Urinary bladder (tissue), 4 donors: ENCODE measurements around the gene CDT1. TPM values are rescaled to one million over a fixed set of nuclear protein-coding genes. Genes with fewer than 3 reads are reported as not detected.
"Not testable (repeated sequence)": the region's sequence is repeated elsewhere in the genome, so short reads cannot be mapped to it uniquely, and the experiment has no call there.

Experiments used
- DNase-seq: peaks from one replicate; pipeline ENCODE4 v3.0.0-alpha.2; 2015; ENCODE audit errors: extremely low spot score
- H3K27ac ChIP-seq: one replicate; pipeline ENCODE4 v1.5.1; 2013; ENCODE audit warnings: low read depth, mild to moderate bottlenecking, moderate library complexity
- H3K36me3 ChIP-seq: one replicate; pipeline ENCODE4 v1.6.1; 2013; ENCODE audit warnings: mild to moderate bottlenecking, moderate library complexity; ENCODE audit not compliant: insufficient read depth
- H3K4me1 ChIP-seq: one replicate; pipeline ENCODE4 v1.6.1; 2013; ENCODE audit warnings: mild to moderate bottlenecking, moderate library complexity; ENCODE audit not compliant: insufficient read depth
- H3K4me3 ChIP-seq: one replicate; pipeline ENCODE4 v1.5.1; 2013; ENCODE audit warnings: low read depth, low read length
- WGBS: extraction: QIAGEN DNeasy Blood & Tissue Kit; methylation state at CpG from one replicate; pipeline ENCODE4 v1.1.7; 2013; 5-methylcytosine and 5-hydroxymethylcytosine counted together
- polyA plus RNA-seq: library from polyadenylated mRNA; stranded (reverse); fragments of 200-250 nt; gene quantifications from one replicate; pipeline ENCODE4 v1.2.3, GENCODE V29; 2013
- total RNA-seq: library from RNA; depleted of rRNA; stranded (reverse); fragments of >200 nt; gene quantifications from one replicate; pipeline ENCODE4 v1.2.3, GENCODE V29; 2014
- donor health status: healthy with polysubstance abuse.
- donor health status: healthy.

Gene CDT1
- total and polyA plus RNA-seq, 2 donors, result 1.5 to 4.0 TPM

DNA sequence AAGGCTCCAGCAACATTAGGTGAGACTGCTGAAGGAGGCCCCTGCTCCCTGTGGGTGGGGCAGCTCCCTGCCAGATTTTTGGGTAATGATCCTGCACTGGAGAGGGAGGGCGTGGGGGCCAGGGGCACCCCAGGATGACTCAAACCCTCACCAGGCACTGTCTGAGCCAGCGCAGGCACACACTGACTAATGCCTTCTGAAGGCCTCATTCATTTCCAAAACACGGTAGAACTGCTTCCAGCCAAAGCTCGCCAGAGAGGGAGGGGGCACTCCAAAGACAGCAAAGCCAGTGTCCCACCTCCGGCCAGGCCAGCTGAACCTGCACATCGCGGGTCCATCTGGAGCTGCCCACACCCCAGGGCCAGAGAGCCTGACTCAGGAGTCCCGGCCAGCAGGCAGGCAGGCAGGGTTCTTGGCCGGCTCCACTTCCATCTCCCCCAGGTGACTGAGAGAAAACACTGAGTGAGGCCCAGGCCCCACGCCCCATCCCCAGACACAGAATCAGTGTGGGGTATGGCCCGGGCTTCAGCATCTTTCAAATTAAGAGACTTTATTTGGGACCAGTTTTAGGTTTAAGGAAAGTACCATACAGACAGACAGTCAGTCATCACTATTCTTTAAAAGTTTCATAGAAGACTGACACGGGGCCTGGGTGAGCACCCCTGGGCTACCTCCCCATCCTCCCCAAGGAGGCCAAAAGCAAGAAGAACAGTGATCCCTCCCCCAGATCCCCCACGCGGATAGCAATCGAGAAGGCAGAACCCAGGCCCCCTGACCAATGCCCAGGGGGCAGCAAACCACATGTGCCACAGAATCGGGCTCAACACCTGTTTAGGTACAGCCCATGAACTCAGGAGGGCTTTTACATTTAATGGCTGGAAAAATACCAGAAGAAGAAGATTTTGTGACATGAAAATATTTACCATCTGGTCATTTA, 20.9 kb upstream of the CDT1 start:
- peak overlapping the region; percentile 77 for H3K4me3 ChIP-seq
- 51% methylated on average over 16 of the region's 16 CpGs for WGBS
- H3K4me1 ChIP-seq, result no peaks in the 10 kb centered on the region
- H3K27ac ChIP-seq, result peak overlapping the region; percentile 94
- DNase-seq, result no peak
- H3K36me3 ChIP-seq, result no peaks in the 10 kb centered on the region

DNA sequence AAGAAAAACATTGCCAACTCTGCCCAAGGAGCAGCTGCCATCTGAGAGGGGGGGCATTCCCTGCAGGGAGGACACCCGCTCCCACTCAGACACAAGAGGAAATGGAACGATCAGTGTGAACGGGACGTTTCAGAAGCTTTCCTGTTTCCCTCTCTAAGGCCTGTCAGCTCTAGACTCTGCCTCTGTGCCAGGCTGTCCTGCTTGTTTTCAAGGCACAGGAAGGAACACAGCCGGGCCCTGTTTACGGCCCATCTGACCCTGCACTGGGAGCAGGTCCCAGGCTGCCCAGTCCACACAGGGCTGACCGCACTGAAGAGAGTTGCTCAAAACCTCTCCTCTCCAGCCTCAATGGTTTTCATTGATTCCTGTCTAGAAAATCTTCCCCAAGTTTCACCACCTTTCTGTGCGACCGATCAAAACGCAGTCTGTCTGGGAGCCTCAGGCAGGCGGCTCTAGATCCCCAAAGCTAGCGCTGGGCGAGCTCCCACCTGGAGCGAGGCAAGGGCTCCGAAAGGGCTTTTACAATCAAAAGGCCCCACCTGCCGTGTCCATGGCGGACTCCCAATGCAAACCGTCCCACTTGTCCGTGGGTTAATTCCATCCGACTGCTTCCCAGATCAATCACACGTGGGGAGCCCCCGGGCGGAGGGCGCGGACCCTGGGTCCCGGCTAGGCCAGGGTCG, 20.1 kb upstream of the CDT1 start:
- no peaks in the 10 kb centered on the region for H3K4me1 ChIP-seq
- H3K36me3 ChIP-seq, result no peaks in the 10 kb centered on the region
- H3K4me3 ChIP-seq, result peak overlapping the region; percentile 77
- H3K27ac ChIP-seq, result peak overlapping the region; percentile 94
- WGBS, result 26% methylated on average over 27 of the region's 27 CpGs
- no peak for DNase-seq

DNA sequence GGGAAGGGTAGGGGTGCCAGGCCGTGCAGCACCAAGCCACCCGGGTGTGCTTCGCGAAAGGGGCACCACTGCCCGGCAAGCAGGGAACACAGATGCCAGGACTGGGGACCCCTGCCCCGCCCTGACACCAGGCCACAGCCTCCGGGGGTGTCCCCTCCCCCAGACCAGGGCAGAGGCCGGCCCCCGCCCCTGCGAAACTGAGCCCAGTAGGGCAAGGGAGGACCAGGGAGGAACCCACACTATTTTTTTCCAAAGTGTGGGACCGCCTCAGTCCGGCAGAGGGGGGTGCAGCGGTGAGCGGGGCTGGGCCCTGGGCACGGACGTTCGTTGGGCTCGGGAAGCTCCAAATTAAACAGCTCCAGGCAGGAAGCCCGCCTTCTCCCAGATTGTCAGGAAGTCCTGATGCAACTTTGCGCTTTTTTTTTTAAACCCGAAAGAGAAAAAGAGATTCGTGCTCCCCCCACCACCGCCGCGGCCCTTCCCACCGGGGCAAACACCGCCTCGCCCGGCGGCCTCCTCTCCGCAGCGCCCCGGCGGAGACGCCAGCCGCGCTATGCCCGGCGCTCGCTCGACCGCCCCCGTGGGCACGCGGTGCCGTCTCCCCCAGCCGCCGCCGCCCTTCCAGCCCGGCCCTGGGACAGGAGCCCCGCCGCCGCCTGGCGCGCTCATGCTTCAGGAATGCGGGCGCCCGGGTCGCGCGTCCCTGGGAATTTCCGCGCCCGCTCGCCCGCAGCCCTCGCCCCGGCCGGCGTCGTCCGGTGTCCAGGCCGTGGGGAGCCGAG, 19.3 kb upstream of the CDT1 start:
- DNase-seq, result no peak
- WGBS, result 2% methylated on average over 74 of the region's 74 CpGs
- no peaks in the 10 kb centered on the region for H3K36me3 ChIP-seq
- peak overlapping the region; percentile 94 for H3K27ac ChIP-seq
- peak overlapping the region; percentile 77 for H3K4me3 ChIP-seq
- H3K4me1 ChIP-seq, result no peaks in the 10 kb centered on the region

DNA sequence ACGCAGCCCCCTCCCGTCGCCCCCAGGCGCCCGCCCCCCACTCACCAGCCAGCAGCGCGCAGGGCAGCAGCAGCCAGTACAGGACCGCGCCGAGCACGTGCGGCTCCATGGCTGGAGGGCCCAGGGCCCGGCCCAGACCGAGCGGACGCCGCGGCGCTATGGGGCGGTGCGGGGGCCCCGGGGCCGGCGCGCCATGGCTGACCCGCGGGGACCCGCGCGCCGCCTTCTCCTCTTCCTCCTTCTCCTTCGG, 18.8 kb upstream of the CDT1 start:
- Histone ChIP-seq H3K4me1 (no peaks in the 10 kb centered on the region), H3K27ac (peak overlapping the region; percentile 94), H3K4me3 (peak overlapping the region; percentile 77), H3K36me3 (no peaks in the 10 kb centered on the region)
- DNase-seq, result no peak
- WGBS, result under 1% methylated on average over 32 of the region's 32 CpGs

DNA sequence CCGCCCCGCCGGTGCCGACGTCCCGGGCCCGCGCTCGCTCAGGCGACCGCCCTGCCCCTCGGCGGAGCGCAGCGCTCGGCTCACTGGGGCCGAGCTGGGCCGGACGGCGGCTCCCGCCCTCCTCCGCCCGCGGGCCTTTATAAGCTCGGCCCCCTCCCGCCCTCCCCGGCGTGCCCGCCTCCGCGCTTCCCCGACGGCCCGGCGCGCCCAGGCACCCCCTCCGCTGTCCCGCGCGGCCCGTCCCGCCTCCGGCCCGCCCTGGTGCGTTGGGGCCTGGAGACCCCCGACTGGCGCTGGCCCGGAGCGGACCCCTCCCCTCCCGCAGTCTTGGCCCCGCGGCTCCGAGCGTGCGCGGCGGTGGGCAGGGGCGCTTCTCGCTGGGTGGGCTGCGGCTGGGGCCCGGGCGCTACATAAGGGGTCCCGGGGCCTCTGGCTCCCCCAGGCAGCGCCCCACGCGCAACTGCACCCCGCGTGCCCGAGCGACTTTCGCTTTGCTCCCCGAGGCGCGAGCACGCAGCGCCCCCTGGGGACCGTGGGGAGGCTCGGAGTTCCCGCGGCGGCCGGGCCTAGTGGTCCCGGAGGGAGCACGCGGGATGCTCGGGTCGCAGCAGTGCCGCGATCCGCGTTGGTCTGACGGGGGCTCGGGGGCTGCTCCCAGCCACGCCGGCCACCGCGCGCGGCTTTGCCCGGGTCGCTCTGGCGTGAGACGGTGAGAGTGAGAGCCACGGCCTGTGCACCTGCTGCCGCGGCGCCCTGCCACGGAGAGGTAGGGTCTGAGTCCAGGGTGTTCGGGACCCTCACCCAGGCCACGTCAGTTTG, 18.3 kb upstream of the CDT1 start, which contains the start of gene PIEZO1:
Gene PIEZO1 (minus strand): TSS at position 115 of the 819 bp plus-strand sequence. CDS start 256 bp downstream, outside the sequence.
- H3K4me3 ChIP-seq, result peak within 1 kb of the TSS; percentile 77
- no peaks in the 10 kb centered on the region for H3K36me3 ChIP-seq
- H3K4me1 ChIP-seq, result no peaks in the 10 kb centered on the region
- peak within 1 kb of the TSS; percentile 94 for H3K27ac ChIP-seq
- DNase-seq, result no peak
- WGBS, result 3% methylated on average over 110 of the region's 110 CpGs

DNA sequence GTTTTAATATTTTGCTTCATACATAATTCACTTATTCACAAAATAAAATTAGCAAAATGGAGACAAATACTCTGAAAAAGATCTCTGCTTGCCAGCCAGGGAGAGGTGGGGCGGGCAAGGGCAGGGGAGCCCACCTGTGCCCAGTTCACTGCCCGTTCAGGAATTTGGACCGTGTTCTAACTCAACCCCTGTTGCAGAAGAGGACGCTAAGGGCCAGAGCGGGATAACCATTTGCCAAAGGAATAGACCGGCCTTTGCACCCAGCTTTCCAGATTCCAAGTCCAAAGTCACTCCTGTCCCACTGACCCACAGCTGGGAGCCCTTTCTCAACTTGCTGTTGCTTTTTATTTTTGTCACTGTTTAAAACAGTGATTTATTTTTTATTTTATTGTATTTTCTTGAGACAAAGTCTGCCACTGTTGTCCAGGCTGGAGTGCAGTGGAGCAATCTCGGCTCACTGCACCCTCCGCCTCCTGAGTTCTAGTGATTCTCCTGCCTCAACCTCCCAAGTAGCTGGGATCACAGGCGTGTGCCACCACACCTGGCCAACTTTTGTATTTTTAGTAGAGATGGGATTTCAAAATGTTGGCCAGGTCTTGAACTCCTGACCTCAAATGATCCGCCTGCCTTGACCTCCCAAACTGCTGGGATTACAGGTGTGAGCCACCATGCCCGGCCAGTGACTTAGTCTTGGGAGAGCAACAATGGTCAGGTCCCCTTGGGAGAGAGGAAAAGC, 15.8 kb upstream of the CDT1 start:
- 90% methylated on average over 11 of the region's 11 CpGs for WGBS
- H3K4me1 ChIP-seq, result no peaks in the 10 kb centered on the region
- no peaks in the 10 kb centered on the region for H3K36me3 ChIP-seq
- DNase-seq, result no peak
- H3K4me3 ChIP-seq, result no peak overlapping the region
- no peak overlapping the region for H3K27ac ChIP-seq

DNA sequence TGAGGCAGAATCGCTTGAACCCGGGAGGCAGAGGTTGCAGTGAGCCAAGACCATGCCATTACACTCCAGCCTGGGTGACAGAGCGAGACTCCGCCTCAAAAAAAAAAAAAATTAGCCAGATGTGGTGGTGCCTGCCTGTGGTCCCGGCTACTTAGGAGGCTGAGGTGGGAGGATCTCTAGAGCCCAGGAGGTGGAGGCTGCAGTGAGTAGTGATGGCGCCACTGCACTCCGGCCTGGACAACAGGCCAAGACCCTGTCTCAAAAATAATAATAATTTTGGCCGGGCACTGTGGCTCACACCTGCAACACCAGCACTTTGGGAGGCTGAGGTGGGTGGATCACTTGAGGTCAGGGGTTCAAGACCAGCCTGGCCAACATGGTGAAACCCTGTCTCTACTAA, 14.8 kb upstream of the CDT1 start:
- H3K4me3 ChIP-seq, DNase-seq, H3K27ac ChIP-seq, H3K36me3 ChIP-seq, H3K4me1 ChIP-seq: not testable (repeated sequence)
- WGBS, result 94% methylated on average over 8 of the region's 8 CpGs

DNA sequence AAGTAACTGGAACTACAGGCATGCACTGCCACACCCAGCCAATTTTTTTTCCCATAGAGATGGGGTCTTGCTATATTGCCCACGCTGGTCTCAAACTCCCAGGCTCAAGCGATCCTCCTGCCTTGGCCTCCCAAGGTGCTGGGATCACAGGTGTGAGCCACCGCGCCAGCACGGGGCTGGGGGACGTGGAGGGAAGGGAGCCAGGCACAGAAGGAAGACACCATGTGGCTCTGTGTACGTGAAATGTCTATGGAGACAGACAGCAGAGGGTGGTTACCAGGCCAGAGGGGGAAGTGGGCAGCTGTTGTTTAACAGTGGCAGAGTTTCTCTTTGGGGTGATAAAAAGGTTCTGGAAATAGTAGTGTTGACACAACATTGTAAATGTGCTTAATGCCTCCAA, 14.0 kb upstream of the CDT1 start:
- Histone ChIP-seq H3K27ac (no peak overlapping the region), H3K4me3 (no peak overlapping the region), H3K36me3 (no peaks in the 10 kb centered on the region), H3K4me1 (no peaks in the 10 kb centered on the region)
- no peak for DNase-seq
- 76% methylated on average over 7 of the region's 7 CpGs for WGBS

DNA sequence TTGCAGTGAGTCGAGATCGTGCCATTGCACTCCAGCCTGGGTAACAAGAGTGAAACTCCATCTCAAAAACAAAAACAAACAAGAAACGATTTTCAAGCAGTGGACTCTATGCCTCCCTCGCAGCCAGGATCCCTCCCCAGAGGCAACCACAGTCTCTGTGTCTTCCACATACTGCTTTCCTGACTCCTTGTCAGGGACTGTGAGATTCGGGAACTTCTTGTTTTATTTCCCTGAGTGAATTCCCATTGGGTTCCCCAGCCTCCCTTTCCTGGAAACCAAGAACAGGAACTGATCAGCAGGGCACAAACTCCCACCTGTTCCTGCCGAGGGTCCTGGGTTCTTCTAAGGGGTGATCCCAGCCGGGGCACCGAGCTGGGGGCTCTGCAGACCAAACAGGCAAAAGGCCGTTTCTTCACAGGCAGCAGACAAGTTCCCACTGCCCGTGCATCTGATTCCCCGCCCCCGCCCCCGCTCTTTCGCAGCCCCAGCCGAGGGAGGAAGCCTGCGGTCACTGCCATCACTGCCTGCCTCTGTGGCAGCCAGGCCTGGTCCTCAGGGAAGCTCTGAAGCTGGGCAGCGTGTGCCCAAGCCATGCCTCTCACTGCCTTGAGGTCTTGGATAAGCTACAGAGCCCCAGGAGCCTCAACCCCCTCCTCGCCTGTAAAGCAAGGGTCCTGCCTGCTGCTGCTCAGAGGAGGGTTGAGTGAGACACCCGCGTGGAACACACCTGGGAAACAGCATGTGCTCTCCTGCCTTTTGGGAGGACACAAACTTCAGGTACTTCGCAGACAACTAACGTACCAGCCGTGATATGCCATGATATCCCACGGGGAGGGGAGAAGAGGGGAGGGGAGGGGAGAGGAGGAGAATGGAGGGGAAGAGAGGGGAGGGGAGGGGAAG, 13.0 kb upstream of the CDT1 start:
- Histone ChIP-seq H3K4me1 (no peaks in the 10 kb centered on the region), H3K36me3 (no peaks in the 10 kb centered on the region), H3K4me3 (no peak overlapping the region), H3K27ac (no peak overlapping the region)
- WGBS, result 31% methylated on average over 24 of the region's 24 CpGs
- DNase-seq, result no peak

DNA sequence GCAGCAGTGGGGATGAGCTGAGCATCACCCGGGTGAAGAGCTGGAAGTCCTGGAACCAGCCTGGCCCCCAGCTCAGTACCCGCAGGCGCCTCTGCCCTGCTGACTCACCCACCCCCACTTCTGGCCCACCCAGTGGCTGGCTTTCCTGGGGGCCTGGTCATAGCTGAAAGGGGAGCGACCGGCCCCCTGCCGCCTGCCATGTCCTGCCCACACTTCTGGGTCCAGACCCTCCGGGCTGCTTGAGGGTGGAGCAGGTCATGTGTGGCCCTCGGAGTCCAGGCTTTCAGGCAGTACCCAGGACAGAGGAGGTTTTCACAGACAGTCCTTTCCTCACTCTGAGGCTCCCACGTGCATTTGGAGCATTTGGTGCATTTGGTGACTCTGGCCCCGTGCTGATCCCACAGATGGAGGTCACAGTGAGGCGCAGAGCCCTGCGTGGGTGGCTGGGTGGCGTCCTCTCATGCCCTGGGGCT, 11.5 kb upstream of the CDT1 start:
- H3K27ac ChIP-seq, result no peak overlapping the region
- no peaks in the 10 kb centered on the region for H3K36me3 ChIP-seq
- WGBS, result 67% methylated on average over 13 of the region's 13 CpGs
- no peak for DNase-seq
- H3K4me3 ChIP-seq, result no peak overlapping the region
- H3K4me1 ChIP-seq, result no peaks in the 10 kb centered on the region

DNA sequence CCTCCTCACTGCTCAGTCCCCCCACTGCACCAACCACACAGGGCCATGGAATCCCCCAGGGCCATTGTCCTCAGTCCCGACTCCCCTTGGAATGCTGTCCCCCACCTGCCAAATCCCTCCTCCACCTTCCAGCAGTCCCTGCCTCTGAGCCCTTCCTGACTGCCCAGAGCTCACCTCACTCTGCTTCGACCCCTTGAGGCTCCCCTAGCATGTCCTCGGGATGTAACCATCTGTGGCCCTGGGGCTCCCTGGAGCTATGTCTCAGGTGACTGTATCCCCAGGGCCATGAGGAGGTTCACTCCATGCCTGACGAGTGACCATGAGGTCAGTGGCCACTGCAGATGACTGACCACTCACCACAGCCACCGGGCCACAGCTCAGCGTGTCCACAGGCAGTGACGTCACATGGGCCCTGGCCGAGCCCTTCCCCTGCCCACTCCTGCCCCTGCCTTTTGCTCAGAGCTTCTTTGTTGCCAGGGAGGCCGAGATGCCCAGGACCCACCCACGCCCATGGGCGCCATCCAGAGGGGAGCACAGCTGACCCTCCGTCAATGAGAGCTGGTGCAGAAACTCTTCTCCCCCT, 10.8 kb upstream of the CDT1 start:
- WGBS, result 73% methylated on average over 12 of the region's 12 CpGs

More for the DNA sequence above, 10.8 kb upstream of the CDT1 start:
- no peak overlapping the region for H3K27ac ChIP-seq
- H3K36me3 ChIP-seq, result no peaks in the 10 kb centered on the region
- no peaks in the 10 kb centered on the region for H3K4me1 ChIP-seq
- no peak overlapping the region for H3K4me3 ChIP-seq
- DNase-seq, result no peak
